H1 (cell line): Measurements from ENCODE around the gene ETV1. TPM values are rescaled to one million over a fixed set of nuclear protein-coding genes. Genes with fewer than 3 reads are reported as not detected.

ENCODE experiments used
- CTCF ChIA-PET: fragments of 300-600 bp; sonication (Branson Sonifier 250); formaldehyde crosslinking; loops from one replicate; lab custom pipeline; 2021; ENCODE audit not compliant: partially characterized antibody; lab: Charles Lee
- POLR2A ChIA-PET: fragments of 300-600 bp; sonication (Branson Sonifier 250); formaldehyde crosslinking; loops from one replicate; lab custom pipeline; 2021; ENCODE audit warnings: inconsistent platforms; ENCODE audit not compliant: partially characterized antibody; lab: Charles Lee
- DNase-seq, 2 experiments: peaks; one replicate each; pipeline versions ENCODE4 v3.0.0 to v3.0.0-alpha.2; 2010 to 2022; ENCODE audit warnings: low spot score in 2 of 2, low read depth in 1 of 2, mixed read lengths in 1 of 2
- FAIRE-seq: peaks from 2 replicates; lab custom pipeline; 2011; peaks lifted over from hg19 to GRCh38; lab: Jason Lieb, UNC
- H2AFZ ChIP-seq: 2 replicates; pipeline ENCODE4 v1.8.1; 2012; ENCODE audit warnings: low read length, inconsistent platforms
- H2AK5ac ChIP-seq: 2 replicates; pipeline ENCODE4 v1.6.1; 2013; ENCODE audit warnings: low read depth, low read length
- H2BK120ac ChIP-seq: replicated peaks from 2 replicates; pipeline ENCODE3; 2013; ENCODE audit warnings: low read depth, low read length, inconsistent platforms
- H2BK12ac ChIP-seq: 2 replicates; pipeline ENCODE4 v1.6.1; 2013; ENCODE audit warnings: low read depth, low read length
- H2BK15ac ChIP-seq: 2 replicates; pipeline ENCODE4 v1.6.1; 2013; ENCODE audit warnings: low read length
- H2BK20ac ChIP-seq: 2 replicates; pipeline ENCODE4 v1.6.1; 2013; ENCODE audit warnings: low read length
- H2BK5ac ChIP-seq: 2 replicates; pipeline ENCODE4 v1.6.1; 2013; ENCODE audit warnings: low read depth, low read length
- H3K14ac ChIP-seq: 2 replicates; pipeline ENCODE4 v1.6.1; 2013; ENCODE audit warnings: inconsistent platforms; ENCODE audit not compliant: insufficient read length
- H3K18ac ChIP-seq: 2 replicates; pipeline ENCODE4 v1.6.1; 2013; ENCODE audit warnings: low read length; ENCODE audit errors: extremely low read depth
- H3K23ac ChIP-seq: 2 replicates; pipeline ENCODE4 v1.6.1; 2013; ENCODE audit warnings: inconsistent platforms; ENCODE audit not compliant: insufficient read length
- H3K23me2 ChIP-seq: 2 replicates; pipeline ENCODE4 v1.6.1; 2013; ENCODE audit warnings: low read depth, low read length
- H3K27ac ChIP-seq: 2 replicates; pipeline ENCODE4 v1.6.1; 2011; ENCODE audit warnings: low read depth, low read length, inconsistent platforms
- H3K27me3 ChIP-seq, 4 experiments: replicated peaks in 1 of 4; 1 replicate in 1 of 4; 2 replicates in 3 of 4; pipeline versions ENCODE4 v1.6.1 to v1.8.1; 2011 to 2013; ENCODE audit warnings: low read length in 3 of 4, mild to moderate bottlenecking in 3 of 4, inconsistent platforms in 2 of 4, mixed read lengths in 2 of 4, moderate library complexity in 1 of 4; ENCODE audit not compliant: control insufficient read depth in 3 of 4, insufficient read depth in 3 of 4; ENCODE audit errors: extremely low read depth in 1 of 4
- H3K36me3 ChIP-seq, 4 experiments: 2 replicates each; pipeline versions ENCODE4 v1.6.1 to v1.8.1; 2011 to 2013; ENCODE audit warnings: mild to moderate bottlenecking in 4 of 4, low read length in 3 of 4, moderate library complexity in 2 of 4, control low read depth in 1 of 4, inconsistent platforms in 1 of 4; ENCODE audit not compliant: insufficient read depth in 4 of 4, control insufficient read depth in 2 of 4
- H3K4ac ChIP-seq: replicated peaks from 2 replicates; pipeline ENCODE3; 2013; ENCODE audit warnings: low read length, low read depth, mixed read lengths, inconsistent platforms; ENCODE audit not compliant: insufficient read length
- H3K4me1 ChIP-seq, 4 experiments: replicated peaks in 1 of 4; 1 replicate in 1 of 4; 2 replicates in 3 of 4; pipeline versions ENCODE4 v1.6.1 to v1.8.1; 2011 to 2013; ENCODE audit warnings: low read length in 3 of 4, inconsistent platforms in 2 of 4, mixed read lengths in 1 of 4; ENCODE audit not compliant: insufficient read depth in 4 of 4, control insufficient read depth in 3 of 4
- H3K4me2 ChIP-seq, 2 experiments: 2 replicates each; pipeline versions ENCODE4 v1.6.1 to v1.8.1; 2011 to 2013; ENCODE audit warnings: low read depth in 2 of 2, low read length in 2 of 2, control low read depth in 1 of 2, inconsistent platforms in 1 of 2, mild to moderate bottlenecking in 1 of 2; ENCODE audit not compliant: insufficient read depth in 1 of 2
- H3K4me3 ChIP-seq, 4 experiments: fragments of 200-600, 300-600 bp in 1 of 4; sonication (generic), shearing (Covaris generic), sonication (Bioruptor Twin) in 1 of 4; 2 replicates each; pipeline versions ENCODE4 v1.5.1 to v1.8.1; 2011 to 2016; ENCODE audit warnings: low read length in 4 of 4, low read depth in 3 of 4, control low read depth in 2 of 4, inconsistent platforms in 2 of 4, mild to moderate bottlenecking in 2 of 4, mixed read lengths in 1 of 4, moderate library complexity in 1 of 4; ENCODE audit not compliant: insufficient read depth in 2 of 4; ENCODE audit errors: extremely low read depth in 1 of 4
- H3K56ac ChIP-seq: replicated peaks from 2 replicates; pipeline ENCODE3; 2013; ENCODE audit warnings: low read depth, mild to moderate bottlenecking, mixed read lengths, low read length, inconsistent platforms; ENCODE audit not compliant: insufficient read length
- H3K79me1 ChIP-seq: 2 replicates; pipeline ENCODE4 v1.6.1; 2013; ENCODE audit warnings: low read depth, low read length, control low read depth
- H3K79me2 ChIP-seq, 2 experiments: 2 replicates each; pipeline versions ENCODE4 v1.6.1 to v1.8.1; 2012 to 2013; ENCODE audit warnings: low read length in 2 of 2, mild to moderate bottlenecking in 2 of 2, inconsistent platforms in 1 of 2; ENCODE audit not compliant: insufficient read depth in 2 of 2, control insufficient read depth in 1 of 2
- H3K9ac ChIP-seq, 4 experiments: replicated peaks in 1 of 4; 1 replicate in 1 of 4; 2 replicates in 3 of 4; pipeline versions ENCODE4 v1.6.1 to v1.8.1; 2011 to 2013; ENCODE audit warnings: low read depth in 3 of 4, low read length in 3 of 4, control low read depth in 2 of 4, mild to moderate bottlenecking in 2 of 4, moderate library complexity in 2 of 4, inconsistent platforms in 1 of 4; ENCODE audit errors: extremely low read depth in 1 of 4
- H3K9me3 ChIP-seq, 2 experiments: 2 replicates each; pipeline versions ENCODE4 v1.6.1 to v1.8.1; 2012 to 2013; ENCODE audit warnings: mild to moderate bottlenecking in 2 of 2, moderate library complexity in 2 of 2, control low read depth in 1 of 2, inconsistent platforms in 1 of 2, low read depth in 1 of 2, low read length in 1 of 2, mixed read lengths in 1 of 2; ENCODE audit not compliant: insufficient read depth in 2 of 2
- H4K20me1 ChIP-seq, 2 experiments: replicated peaks in 1 of 2; 2 replicates each; pipeline versions ENCODE3 to v1.8.1; 2011 to 2013; ENCODE audit warnings: inconsistent platforms in 2 of 2, low read length in 2 of 2, mild to moderate bottlenecking in 1 of 2; ENCODE audit not compliant: insufficient read depth in 2 of 2, control insufficient read depth in 1 of 2
- H4K5ac ChIP-seq: 2 replicates; pipeline ENCODE4 v1.6.1; 2013; ENCODE audit warnings: low read length, low read depth, mixed read lengths, inconsistent platforms; ENCODE audit not compliant: insufficient read length
- H4K8ac ChIP-seq: 2 replicates; pipeline ENCODE4 v1.8.0; 2013; ENCODE audit warnings: mild to moderate bottlenecking, moderate library complexity, low read length, inconsistent platforms; ENCODE audit not compliant: insufficient read depth; ENCODE audit errors: extremely low read depth
- H4K91ac ChIP-seq: replicated peaks from 2 replicates; pipeline ENCODE3; 2013; ENCODE audit warnings: low read length, mixed read lengths, inconsistent platforms; ENCODE audit not compliant: insufficient read length
- EGR1 ChIP-seq: IDR thresholded peaks from 2 replicates; pipeline ENCODE4 v1.6.1; 2011; ENCODE audit warnings: low read depth, low read length, borderline replicate concordance
- RNF2 ChIP-seq: fragments of 200-900, 300-1000 bp; sonication (generic); IDR thresholded peaks from 2 replicates; pipeline ENCODE4 v1.7.1; 2016; ENCODE audit warnings: borderline replicate concordance, low read depth, mild to moderate bottlenecking, antibody characterized with exemption, low read length; ENCODE audit not compliant: poor library complexity, severe bottlenecking; ENCODE audit errors: missing control alignments
- SIN3A ChIP-seq, 2 experiments: IDR thresholded peaks in 1 of 2; conservative IDR thresholded peaks in 1 of 2; 2 replicates each; pipeline ENCODE4 v1.6.1; 2011 to 2012; ENCODE audit warnings: low read length in 2 of 2, improper control_type of control experiment in 1 of 2, low read depth in 1 of 2, mild to moderate bottlenecking in 1 of 2
- WGBS, 2 experiments: shearing (Covaris generic) in 1 of 2; methylation state at CpG; one replicate each; pipeline versions ENCODE4 v1.1.6 to v1.1.7; 2013 to 2015; ENCODE audit warnings: low lambda C conversion rate in 2 of 2, mixed read lengths in 2 of 2, inconsistent platforms in 1 of 2, low coverage in 1 of 2, missing lambda C conversion rate in 1 of 2; ENCODE audit not compliant: insufficient replicate concordance in 2 of 2, insufficient coverage in 1 of 2, insufficient read length in 1 of 2; ENCODE audit errors: extremely low coverage in 1 of 2, missing lambda C conversion rate in 1 of 2; 5-methylcytosine and 5-hydroxymethylcytosine counted together
- polyA plus RNA-seq, 7 experiments: library from polyadenylated mRNA; depleted of rRNA in 3 of 7; stranded (reverse) in 5 of 7; unstranded in 2 of 7; fragments of >200 nt in 5 of 7; fragments of 200-250 nt in 2 of 7; gene quantifications; 1 replicate in 5 of 7; 2 replicates in 1 of 7; 4 replicates in 1 of 7; pipeline versions ENCODE4 v1.2.1 to v1.2.3, GENCODE V29; 2011 to 2013; ENCODE audit warnings: missing spikeins in 2 of 7, mixed read lengths in 2 of 7
- total RNA-seq: library from RNA; stranded (reverse); fragmentation: NEBNext Ultra II Directional; extraction: Animal tissue kit (Norgen Biotek cat#: 25700); gene quantifications from 2 replicates; pipeline ENCODE4 v1.2.1, GENCODE V29; 2021

ETV1 gene
- total and polyA plus RNA-seq, 2 of the 8 experiments (the other 6 are each of a cell fraction or from before 2014, with no cell fraction given): 58.3 to 91.2 TPM

DNA sequence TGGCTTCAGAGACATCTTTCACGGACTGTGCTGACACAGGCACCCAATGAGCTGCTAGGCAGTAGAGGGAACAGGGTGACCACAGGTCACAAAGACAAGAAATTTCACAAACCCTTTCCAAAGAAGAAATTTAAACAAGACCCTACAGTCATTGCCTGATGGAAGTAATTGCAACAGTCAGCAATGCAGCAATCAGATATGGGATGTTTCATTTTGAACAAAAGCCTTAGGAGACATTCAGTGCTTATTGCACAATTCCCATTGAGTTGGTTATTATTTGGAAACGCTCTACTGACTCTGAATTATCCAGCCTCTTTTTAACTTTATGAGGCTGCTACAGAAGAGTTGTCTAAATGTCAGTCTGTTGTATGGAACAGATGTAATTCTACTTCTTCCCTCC lies 85.5 kb downstream of the ETV1 start:
- no peak overlapping the region for H3K56ac ChIP-seq
- no peak overlapping the region for H3K27ac ChIP-seq
- H4K91ac ChIP-seq: no peak overlapping the region
- H2AK5ac ChIP-seq: no peak overlapping the region
- H3K23me2 ChIP-seq: no peaks in the 10 kb centered on the region
- H3K79me2 ChIP-seq: no peaks in the 10 kb centered on the region
- no peak overlapping the region for H4K5ac ChIP-seq
- no peaks in the 10 kb centered on the region for H3K27me3 ChIP-seq
- H2BK20ac ChIP-seq: no peak overlapping the region
- H3K4me1 ChIP-seq: peaks cover 0 to 3% (median 0%) of the 10 kb centered on the region in 4 experiments; a peak in 1 of 7 replicates
- H4K20me1 ChIP-seq: no peaks in the 10 kb centered on the region
- no peak overlapping the region for H2AFZ ChIP-seq
- H3K14ac ChIP-seq: no peak overlapping the region
- TF ChIP-seq RNF2 (no peak), SIN3A (conservative IDR thresholded peaks at IDR 0.05 in 1 of 2, IDR thresholded peaks at IDR 0.05 in 1 of 2; ENCODE audit: low read depth in 1 of 2, low read length in 2 of 2) (no peak), EGR1 (no peak)
- H2BK12ac ChIP-seq: no peak overlapping the region
- no peaks in the 10 kb centered on the region for H3K79me1 ChIP-seq
- H2BK5ac ChIP-seq: no peak overlapping the region
- H3K23ac ChIP-seq: no peak overlapping the region
- FAIRE-seq: no peak
- no peak overlapping the region for H2BK15ac ChIP-seq
- no peak overlapping the region for H3K4ac ChIP-seq
- H3K18ac ChIP-seq: no peak overlapping the region
- CTCF ChIA-PET: interaction anchor here (0.7 to 1.2 kb wide), 2 partner anchors 17 to 33 kb away, joined by 3 to 4 read pairs; no protein-coding TSS in a partner anchor
- no peak overlapping the region for H3K9ac ChIP-seq
- no peak overlapping the region for H3K4me3 ChIP-seq
- no peak for DNase-seq
- no peak overlapping the region for H2BK120ac ChIP-seq
- POLR2A ChIA-PET: no interaction called here
- H3K36me3 ChIP-seq: peaks cover 0 to 50% (median 19%) of the 10 kb centered on the region in 4 experiments; a peak in 6 of 8 replicates
- H3K4me2 ChIP-seq: no peak overlapping the region
- H3K9me3 ChIP-seq: no peaks in the 10 kb centered on the region
- WGBS, 2 experiments: 100% methylated on average over 2 of the region's 2 CpGs; no CpG with 5 or more reads in 1 of the 2 experiments
- H4K8ac ChIP-seq: no peak overlapping the region
